Caco-2 (cell line): ENCODE data around the gene EZH2. TPM values are rescaled to one million over a fixed set of nuclear protein-coding genes. Genes with fewer than 3 reads are reported as not detected.

Experiments
- Bru-seq: library from RNA; stranded (reverse); fragments of 400-500 nt; gene quantifications from one replicate; lab custom pipeline; 2021; lab: Mats Ljungman, UMichigan
- BruChase-seq, 2 experiments: library from RNA; stranded (reverse); fragments of 400-500 nt; gene quantifications; one replicate each; lab custom pipeline; 2021; lab: Mats Ljungman, UMichigan
- BruUV-seq: library from RNA; stranded (reverse); fragments of 400-500 nt; replicated peaks from 2 replicates; lab custom pipeline; 2021; lab: Mats Ljungman, UMichigan
- CTCF ChIA-PET: fragments of 300-600 bp; sonication (Branson Sonifier 250); formaldehyde crosslinking; loops from one replicate; lab custom pipeline; 2022; ENCODE audit warnings: antibody characterized with exemption; lab: Charles Lee
- POLR2A ChIA-PET: fragments of 300-600 bp; sonication (Branson Sonifier 250); formaldehyde crosslinking; loops from one replicate; lab custom pipeline; 2022; ENCODE audit warnings: antibody characterized with exemption; lab: Charles Lee
- DNase-seq, 2 experiments: peaks; one replicate each; pipeline versions ENCODE4 v3.0.0 to v3.0.0-alpha.2; 2020 to 2022
- H3K27me3 ChIP-seq: replicated peaks from 2 replicates; pipeline ENCODE4 v1.6.0; 2011; ENCODE audit warnings: low read length; ENCODE audit not compliant: control insufficient read depth, insufficient read depth
- H3K36me3 ChIP-seq: 2 replicates; pipeline ENCODE4 v1.5.1; 2011; ENCODE audit warnings: low read length; ENCODE audit not compliant: control insufficient read depth, insufficient read depth
- H3K4me1 ChIP-seq: fragments of 250-450 bp; sonication (Bioruptor Pico); 2 replicates; pipeline ENCODE4 v1.5.1; 2020; ENCODE audit warnings: mild to moderate bottlenecking
- H3K4me3 ChIP-seq: 2 replicates; pipeline ENCODE4 v1.5.1; 2011; ENCODE audit warnings: low read depth, mild to moderate bottlenecking, control low read depth, low read length
- H3K9me3 ChIP-seq: fragments of 250-450 bp; sonication (Bioruptor Pico); 2 replicates; pipeline ENCODE4 v1.5.1; 2020; ENCODE audit warnings: mild to moderate bottlenecking, moderate library complexity
- H3K27ac Mint-ChIP-seq: one replicate; pipeline ENCODE4 v1.8.0; 2022; ENCODE audit warnings: mixed read lengths; ENCODE audit not compliant: unreplicated experiment
- H3K27me3 Mint-ChIP-seq: one replicate; pipeline ENCODE4 v1.8.0; 2022; ENCODE audit warnings: mixed read lengths; ENCODE audit not compliant: insufficient read depth, unreplicated experiment
- H3K36me3 Mint-ChIP-seq: one replicate; pipeline ENCODE4 v1.8.0; 2022; ENCODE audit warnings: mild to moderate bottlenecking, mixed read lengths; ENCODE audit not compliant: insufficient read depth, unreplicated experiment
- H3K4me1 Mint-ChIP-seq: one replicate; pipeline ENCODE4 v1.8.0; 2022; ENCODE audit warnings: low read depth, mixed read lengths; ENCODE audit not compliant: unreplicated experiment
- H3K4me3 Mint-ChIP-seq: one replicate; pipeline ENCODE4 v1.8.0; 2022; ENCODE audit warnings: mild to moderate bottlenecking, moderate library complexity, mixed read lengths; ENCODE audit not compliant: unreplicated experiment
- H3K9me3 Mint-ChIP-seq: one replicate; pipeline ENCODE4 v1.8.0; 2022; ENCODE audit warnings: mixed read lengths; ENCODE audit not compliant: unreplicated experiment
- CTCF ChIP-seq, 2 experiments: fragments of 200-600 bp in 1 of 2; IDR thresholded peaks; 1 replicate in 1 of 2; 2 replicates in 1 of 2; pipeline versions ENCODE4 v1.5.1 to v1.8.0; 2011 to 2022; ENCODE audit warnings: antibody characterized with exemption in 1 of 2, control low read depth in 1 of 2, inconsistent platforms in 1 of 2, low read depth in 1 of 2, low read length in 1 of 2, mild to moderate bottlenecking in 1 of 2, moderate library complexity in 1 of 2; ENCODE audit not compliant: insufficient read depth in 1 of 2, severe bottlenecking in 1 of 2, unreplicated experiment in 1 of 2
- intact Hi-C: fragments of 100-400 bp; cut with micrococcal nuclease; formaldehyde crosslinking; loops from one replicate; pipeline ENCODE4 v1.10.0; 2022; ENCODE audit not compliant: unreplicated experiment
- long read RNA-seq: library from polyadenylated mRNA; stranded (forward); transcript quantifications from one replicate; pipeline ENCODE4 v2.0.0, GENCODE V29; 2022
- total RNA-seq: library from RNA; stranded (reverse); gene quantifications from 2 replicates; pipeline ENCODE4 v1.2.3, GENCODE V29; 2022

The EZH2 gene
- 55.7 and 63.7 TPM in 2 replicates for total RNA-seq
- Bru-seq, nascent RNA: percentile 95 among the genes with signal in this experiment
- percentile 95 among the genes with signal in this experiment for BruChase-seq, experiment 1, labeled RNA remaining after a 2-hour chase
- percentile 89 among the genes with signal in this experiment for BruChase-seq, experiment 2, labeled RNA remaining after a 6-hour chase
- long read RNA-seq, transcript EZH2-203 (20 exons, 2,591 nt): major isoform, 31 of 117 reads
- long read RNA-seq, transcript EZH2-202 (19 exons, 2,477 nt): minor isoform, 8 of 117 reads
- long read RNA-seq, partial matches to known transcripts: 7 of 117 reads
- long read RNA-seq, other reads (novel, unspliced or antisense): 67 of 117 reads

- Histone ChIP-seq H3K4me1 (peaks cover 6% of the 10 kb centered on the region; the same call in 1 of the 2 replicates), H3K4me3 (peak within 1 kb of the TSS; percentile 98), H3K36me3 (no peaks in the 10 kb centered on the region), H3K9me3 (no peaks in the 10 kb centered on the region), H3K27me3 (no peaks in the 10 kb centered on the region)
- no TSS peak for BruUV-seq
- intact Hi-C loops: loop anchor here (1.0 to 10.0 kb wide), 4 partner anchors 27 to 189 kb away; partner anchors contain the start of gene CUL1
- Mint-ChIP-seq H3K4me3 (peak within 1 kb of the TSS; percentile 95), H3K4me1 (no peaks in the 10 kb centered on the region), H3K27ac (peak within 1 kb of the TSS; percentile 93), H3K36me3 (peaks cover 29% of the 10 kb centered on the region), H3K9me3 (no peaks in the 10 kb centered on the region), H3K27me3 (no peaks in the 10 kb centered on the region)
- TF ChIP-seq CTCF (IDR thresholded peaks at IDR 0.05; ENCODE audit: insufficient read depth in 1 of 2, low read depth in 1 of 2, low read length in 1 of 2, severe bottlenecking in 1 of 2, unreplicated experiment in 1 of 2): no peak
- no peak for DNase-seq
- POLR2A ChIA-PET: no interaction called here
- CTCF ChIA-PET: no interaction called here
Observed at GRCh38 chr7:148884049-148884298, at the start of gene EZH2. Gene EZH2, minus strand, starts transcription at chr7:148884291. Its CDS starts 36,993 bp downstream, at chr7:148847298.

GRCh38 chr7:148931470-148931869 is 47.4 kb upstream of the EZH2 start:
- CTCF ChIA-PET: no interaction called here
- no peak for TF ChIP-seq CTCF (IDR thresholded peaks at IDR 0.05; ENCODE audit: insufficient read depth in 1 of 2, low read depth in 1 of 2, low read length in 1 of 2, severe bottlenecking in 1 of 2, unreplicated experiment in 1 of 2)
- no TSS peak for BruUV-seq
- intact Hi-C loops: no loop called here
- H3K4me1 Mint-ChIP-seq: no peaks in the 10 kb centered on the region
- no peaks in the 10 kb centered on the region for H3K36me3 Mint-ChIP-seq
- no peak overlapping the region for H3K4me3 ChIP-seq
- no peak for DNase-seq
- no peaks in the 10 kb centered on the region for H3K36me3 ChIP-seq
- H3K9me3 Mint-ChIP-seq: no peaks in the 10 kb centered on the region
- H3K27me3 Mint-ChIP-seq: no peaks in the 10 kb centered on the region
- no peaks in the 10 kb centered on the region for H3K9me3 ChIP-seq
- no peaks in the 10 kb centered on the region for H3K4me1 ChIP-seq
- no peaks in the 10 kb centered on the region for H3K27me3 ChIP-seq
- H3K4me3 Mint-ChIP-seq: no peak overlapping the region
- POLR2A ChIA-PET: no interaction called here
- H3K27ac Mint-ChIP-seq: no peak overlapping the region

- no peaks in the 10 kb centered on the region for H3K36me3 ChIP-seq
- Mint-ChIP-seq H3K4me3 (no peak overlapping the region), H3K27me3 (no peaks in the 10 kb centered on the region), H3K27ac (no peak overlapping the region), H3K4me1 (no peaks in the 10 kb centered on the region), H3K36me3 (no peaks in the 10 kb centered on the region), H3K9me3 (no peaks in the 10 kb centered on the region)
- no TSS peak for BruUV-seq
- no peak for DNase-seq
- no peaks in the 10 kb centered on the region for H3K27me3 ChIP-seq
- H3K4me1 ChIP-seq: no peaks in the 10 kb centered on the region
- TF ChIP-seq CTCF (IDR thresholded peaks at IDR 0.05; ENCODE audit: insufficient read depth in 1 of 2, low read depth in 1 of 2, low read length in 1 of 2, severe bottlenecking in 1 of 2, unreplicated experiment in 1 of 2): no peak
- intact Hi-C loops: no loop called here
- CTCF ChIA-PET: no interaction called here
- POLR2A ChIA-PET: no interaction called here
- H3K4me3 ChIP-seq: no peak overlapping the region
- no peaks in the 10 kb centered on the region for H3K9me3 ChIP-seq
Observed at GRCh38 chr7:148930335-148930734, 46.2 kb upstream of the EZH2 start.
